HCT116 (cell line): ENCODE measurements around the gene SLC13A3. TPM values are rescaled to one million over a fixed set of nuclear protein-coding genes. Genes with fewer than 3 reads are reported as not detected.

Source experiments
- ATAC-seq: fragments of 200-7000 bp; cut with Tn5 transposase; 2 replicates; pipeline ENCODE4 v1.9.1; 2020; ENCODE audit warnings: mild to moderate bottlenecking, moderate library complexity
- BruUV-seq: library from RNA; stranded (reverse); fragments of 400-500 nt; replicated peaks from 2 replicates; lab custom pipeline; 2021; lab: Mats Ljungman, UMichigan
- CTCF ChIA-PET: fragments of 300-600 bp; sonication (Branson Sonifier 250); formaldehyde crosslinking; loops from one replicate; lab custom pipeline; 2021; ENCODE audit warnings: antibody characterized with exemption; lab: Charles Lee
- POLR2A ChIA-PET: fragments of 300-600, 350-600 bp; sonication (Branson Sonifier 250); formaldehyde crosslinking; loops from one replicate; lab custom pipeline; 2021; ENCODE audit warnings: antibody characterized with exemption; lab: Charles Lee
- RAD21 ChIA-PET, 2 experiments: fragments of 300-600 bp; sonication (Branson Sonifier 250); formaldehyde crosslinking; loops; one replicate each; lab custom pipeline; 2023; ENCODE audit warnings: low total read pairs in 2 of 2; ENCODE audit not compliant: uncharacterized antibody in 2 of 2, unreplicated experiment in 2 of 2, low non-redundant PET in 1 of 2; lab: Charles Lee
- DNase-seq: peaks from one replicate; pipeline ENCODE4 v3.0.0-alpha.2; 2010; ENCODE audit warnings: low read depth, low spot score
- H2AFZ ChIP-seq: fragments of 200-600 bp; shearing (Covaris generic), sonication (generic); 2 replicates; pipeline ENCODE4 v1.6.1; 2017; ENCODE audit warnings: low read depth, mixed run types, mixed read lengths, antibody characterized with exemption, low read length; ENCODE audit not compliant: poor library complexity, severe bottlenecking
- H3K27ac ChIP-seq: 2 replicates; pipeline ENCODE4 v1.5.1; 2012; ENCODE audit warnings: low read depth, low read length
- H3K27me3 ChIP-seq: fragments of 200-600 bp; sonication (generic); 2 replicates; pipeline ENCODE4 v1.6.1; 2016; ENCODE audit warnings: mixed run types, low read length, mixed read lengths; ENCODE audit not compliant: insufficient read depth
- H3K36me3 ChIP-seq, 2 experiments: fragments of 200-500 bp in 1 of 2; fragments of 200-600 bp in 1 of 2; sonication (Bioruptor generic) in 1 of 2; sonication (generic) in 1 of 2; 2 replicates each; pipeline versions ENCODE4 v1.5.1 to v1.6.1; 2014 to 2016; ENCODE audit warnings: low read length in 2 of 2, inconsistent platforms in 1 of 2, mixed read lengths in 1 of 2, mixed run types in 1 of 2; ENCODE audit not compliant: insufficient read depth in 2 of 2, control insufficient read depth in 1 of 2
- H3K4me1 ChIP-seq, 2 experiments: fragments of 200-600 bp in 1 of 2; sonication (generic) in 1 of 2; 2 replicates each; pipeline versions ENCODE4 v1.5.1 to v1.6.1; 2012 to 2017; ENCODE audit warnings: low read length in 2 of 2, inconsistent platforms in 1 of 2, mild to moderate bottlenecking in 1 of 2, mixed read lengths in 1 of 2, mixed run types in 1 of 2, moderate library complexity in 1 of 2; ENCODE audit not compliant: insufficient read depth in 2 of 2, control insufficient read depth in 1 of 2
- H3K4me2 ChIP-seq: fragments of 200-600 bp; sonication (generic); 2 replicates; pipeline ENCODE4 v1.6.1; 2017; ENCODE audit warnings: mixed run types, low read length, mixed read lengths
- H3K4me3 ChIP-seq, 2 experiments: fragments of 200-600 bp in 1 of 2; sonication (generic) in 1 of 2; replicated peaks in 1 of 2; 2 replicates each; pipeline ENCODE4 v1.5.1; 2011 to 2016; ENCODE audit warnings: low read length in 2 of 2, control low read depth in 1 of 2, low read depth in 1 of 2, mild to moderate bottlenecking in 1 of 2, mixed read lengths in 1 of 2, mixed run types in 1 of 2
- H3K79me2 ChIP-seq: fragments of 200-600 bp; sonication (generic); 2 replicates; pipeline ENCODE4 v1.6.1; 2017; ENCODE audit warnings: mild to moderate bottlenecking, mixed run types, low read length, moderate library complexity, mixed read lengths; ENCODE audit not compliant: insufficient read depth
- H3K9ac ChIP-seq: fragments of 200-600 bp; sonication (generic); 2 replicates; pipeline ENCODE4 v1.6.1; 2016; ENCODE audit warnings: low read length, mixed read lengths
- H3K9me2 ChIP-seq: fragments of 200-600 bp; sonication (generic), shearing (Covaris generic); 2 replicates; pipeline ENCODE4 v1.6.1; 2017; ENCODE audit warnings: mixed run types, mild to moderate bottlenecking, moderate library complexity; ENCODE audit not compliant: insufficient read depth
- H3K9me3 ChIP-seq, 2 experiments: fragments of 200-500 bp in 1 of 2; fragments of 200-600 bp in 1 of 2; sonication (Bioruptor generic) in 1 of 2; sonication (generic) in 1 of 2; 2 replicates each; pipeline ENCODE4 v1.6.1; 2014 to 2017; ENCODE audit warnings: low read length in 2 of 2, mixed read lengths in 2 of 2, inconsistent platforms in 1 of 2, low read depth in 1 of 2, mild to moderate bottlenecking in 1 of 2, mixed run types in 1 of 2, moderate library complexity in 1 of 2; ENCODE audit not compliant: control insufficient read depth in 1 of 2, insufficient read depth in 1 of 2
- H4K20me1 ChIP-seq: fragments of 200-600 bp; sonication (generic), shearing (Covaris generic); 2 replicates; pipeline ENCODE4 v1.6.1; 2017; ENCODE audit warnings: mixed run types, mild to moderate bottlenecking, moderate library complexity; ENCODE audit not compliant: insufficient read depth
- ATF3 ChIP-seq: IDR thresholded peaks from 2 replicates; pipeline ENCODE4 v1.6.1; 2012
- EGR1 ChIP-seq: IDR thresholded peaks from 2 replicates; pipeline ENCODE4 v1.6.1; 2012; ENCODE audit warnings: low read depth
- EZH2phosphoT487 ChIP-seq: fragments of 200-600 bp; IDR thresholded peaks from 2 replicates; pipeline ENCODE4 v1.6.1; 2018; ENCODE audit warnings: antibody characterized with exemption, borderline replicate concordance
- JUND ChIP-seq: IDR thresholded peaks from 2 replicates; pipeline ENCODE4 v1.6.1; 2012
- MAX ChIP-seq: IDR thresholded peaks from 2 replicates; pipeline ENCODE4 v1.6.1; 2012
- POLR2A ChIP-seq: IDR thresholded peaks from 2 replicates; pipeline ENCODE4 v1.7.0; 2011; ENCODE audit warnings: borderline replicate concordance; ENCODE audit not compliant: insufficient read depth, insufficient read length; ENCODE audit errors: extremely low read depth
- POLR2AphosphoS5 ChIP-seq: IDR thresholded peaks from 2 replicates; pipeline ENCODE4 v1.6.1; 2011; ENCODE audit warnings: mild to moderate bottlenecking, low read depth, low read length, moderate library complexity
- RAD21 ChIP-seq: IDR thresholded peaks from 2 replicates; pipeline ENCODE4 v1.6.1; 2012; ENCODE audit warnings: low read depth, mild to moderate bottlenecking
- REST ChIP-seq: IDR thresholded peaks from 2 replicates; pipeline ENCODE4 v1.6.1; 2012; ENCODE audit warnings: low read depth
- SIN3A ChIP-seq: IDR thresholded peaks from 2 replicates; pipeline ENCODE4 v1.6.1; 2012; ENCODE audit warnings: low read depth
- SP1 ChIP-seq: IDR thresholded peaks from 2 replicates; pipeline ENCODE4 v1.6.1; 2012; ENCODE audit warnings: low read depth
- SRF ChIP-seq: IDR thresholded peaks from 2 replicates; pipeline ENCODE4 v1.6.1; 2012; ENCODE audit warnings: low read depth
- TCF7L2 ChIP-seq: IDR thresholded peaks from 2 replicates; pipeline ENCODE4 v1.7.0; 2011; ENCODE audit warnings: borderline replicate concordance, inconsistent platforms; ENCODE audit not compliant: insufficient read depth, insufficient read length; ENCODE audit errors: extremely low read depth
- YY1 ChIP-seq: IDR thresholded peaks from 2 replicates; pipeline ENCODE4 v1.6.1; 2011; ENCODE audit warnings: low read length, low read depth, moderate library complexity, mild to moderate bottlenecking; ENCODE audit not compliant: insufficient replicate concordance; ENCODE audit errors: extremely low read depth
- ZNF274 ChIP-seq: fragments of 200-500 bp; sonication (Bioruptor generic); IDR thresholded peaks from 2 replicates; pipeline ENCODE4 v1.6.1; 2014; ENCODE audit warnings: mild to moderate bottlenecking, low read depth, low read length, inconsistent platforms
- intact Hi-C: fragments of 100-400 bp; cut with micrococcal nuclease; formaldehyde crosslinking; loops from 2 replicates; pipeline ENCODE4 v1.10.0; 2022
- total RNA-seq: library from RNA; stranded (reverse); gene quantifications from one replicate; pipeline ENCODE4 v1.2.1, GENCODE V29; 2021; ENCODE audit not compliant: unreplicated experiment

SLC13A3 gene
- total RNA-seq, 1 experiment from 2014 or later = not detected

- Histone ChIP-seq H3K9ac (no peak overlapping the region), H3K9me2 (no peaks in the 10 kb centered on the region), H3K4me3 (no peak overlapping the region), H3K4me1 (peaks cover 0 to 6% of the 10 kb centered on the region in 2 experiments; a peak in 1 of 4 replicates), H4K20me1 (no peaks in the 10 kb centered on the region), H3K79me2 (no peaks in the 10 kb centered on the region), H3K4me2 (no peak overlapping the region), H2AFZ (no peak overlapping the region), H3K36me3 (no peaks in the 10 kb centered on the region), H3K9me3 (no peaks in the 10 kb centered on the region), H3K27me3 (no peaks in the 10 kb centered on the region), H3K27ac (no peak overlapping the region)
- ATAC-seq = no peak
- CTCF ChIA-PET = no interaction called here
- RAD21 ChIA-PET = no interaction called here
- no TSS peak for BruUV-seq
- POLR2A ChIA-PET = no interaction called here
- TF ChIP-seq JUND = no peak
- TF ChIP-seq MAX = no peak
- no peak for TF ChIP-seq SIN3A
- no peak for TF ChIP-seq ZNF274
- no peak for TF ChIP-seq POLR2A
- no peak for TF ChIP-seq YY1
- no peak for TF ChIP-seq EZH2phosphoT487
- TF ChIP-seq EGR1 = no peak
- no peak for TF ChIP-seq RAD21
- TF ChIP-seq TCF7L2 = no peak
- TF ChIP-seq POLR2AphosphoS5 = no peak
- intact Hi-C loops = no loop called here
- no peak for DNase-seq
These were observed 27.3 kb upstream of the SLC13A3 start for GRCh38 chr20:46678516-46678915.

GRCh38 chr20:46677608-46678007 is 26.3 kb upstream of the SLC13A3 start:
- no peak overlapping the region for H3K27ac ChIP-seq
- H3K36me3 ChIP-seq = no peaks in the 10 kb centered on the region
- H3K27me3 ChIP-seq = no peaks in the 10 kb centered on the region
- ChIA-PET POLR2A (no interaction called here), CTCF (no interaction called here), RAD21 (no interaction called here)
- H2AFZ ChIP-seq = no peak overlapping the region
- peaks cover 0 to 6% of the 10 kb centered on the region in 2 experiments; a peak in 1 of 4 replicates for H3K4me1 ChIP-seq
- no peaks in the 10 kb centered on the region for H3K79me2 ChIP-seq
- intact Hi-C loops = no loop called here
- H4K20me1 ChIP-seq = no peaks in the 10 kb centered on the region
- DNase-seq (no peak), ATAC-seq (no peak)
- H3K4me2 ChIP-seq = no peak overlapping the region
- no peaks in the 10 kb centered on the region for H3K9me3 ChIP-seq
- no peaks in the 10 kb centered on the region for H3K9me2 ChIP-seq
- H3K4me3 ChIP-seq = no peak overlapping the region
- no TSS peak for BruUV-seq
- H3K9ac ChIP-seq = no peak overlapping the region
- TF ChIP-seq REST (no peak), RAD21 (no peak), SRF (no peak), TCF7L2 (no peak), POLR2AphosphoS5 (no peak), SP1 (no peak), ZNF274 (no peak), ATF3 (no peak)
